CD4-positive, alpha-beta T cell treated with Interleukin-6 for 4 hours (primary cell): ENCODE results near the gene FNDC11.
"Not testable (repeated sequence)": the region's sequence is repeated elsewhere in the genome, so short reads cannot be mapped to it uniquely, and the experiment has no call there.

Source experiments
- DNase-seq: peaks from one replicate; pipeline ENCODE4 v3.0.0-alpha.2; 2020; ENCODE audit warnings: mixed read lengths

Gene FNDC11

DNA sequence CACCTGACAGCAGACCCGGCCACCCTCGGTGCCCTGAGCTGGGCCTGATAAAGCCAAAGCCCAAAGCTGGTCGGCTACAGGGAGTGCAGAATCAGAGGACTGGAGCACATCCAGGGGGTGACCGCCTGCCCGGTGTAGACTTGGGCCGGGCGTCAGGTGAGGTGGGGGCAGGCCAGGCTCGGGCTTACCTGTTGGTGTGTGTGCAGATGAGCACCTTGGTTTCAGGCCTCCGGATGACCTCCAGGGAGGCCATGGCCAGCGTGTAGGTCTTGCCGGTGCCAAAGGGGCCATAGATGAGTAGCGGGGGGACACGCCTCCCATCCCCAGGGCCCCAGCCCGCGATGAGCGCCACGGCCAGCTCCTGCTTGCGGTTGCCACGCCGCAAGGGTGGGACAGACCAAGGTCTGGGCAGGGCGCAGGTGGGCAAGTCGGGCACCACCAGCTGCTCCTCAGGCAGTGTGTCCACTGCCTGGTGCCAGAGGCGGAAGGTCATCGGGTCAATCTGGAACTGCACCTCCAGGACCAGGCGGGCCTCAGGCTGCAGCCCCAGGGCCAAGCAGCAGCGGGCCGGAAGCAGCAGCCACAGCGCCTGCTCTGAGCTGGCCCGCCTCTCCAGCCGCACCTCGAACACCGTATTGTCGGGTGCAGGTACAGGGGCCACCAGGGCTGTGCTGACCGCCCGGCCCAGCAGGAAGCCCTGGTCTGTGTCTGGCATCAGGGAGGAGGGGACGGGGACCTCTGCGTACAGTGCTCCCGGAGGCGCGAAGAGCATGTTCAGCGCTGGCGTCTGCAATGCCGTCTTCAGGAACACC is 14.4 kb downstream of the FNDC11 start:
- peak; percentile 32 for DNase-seq

DNA sequence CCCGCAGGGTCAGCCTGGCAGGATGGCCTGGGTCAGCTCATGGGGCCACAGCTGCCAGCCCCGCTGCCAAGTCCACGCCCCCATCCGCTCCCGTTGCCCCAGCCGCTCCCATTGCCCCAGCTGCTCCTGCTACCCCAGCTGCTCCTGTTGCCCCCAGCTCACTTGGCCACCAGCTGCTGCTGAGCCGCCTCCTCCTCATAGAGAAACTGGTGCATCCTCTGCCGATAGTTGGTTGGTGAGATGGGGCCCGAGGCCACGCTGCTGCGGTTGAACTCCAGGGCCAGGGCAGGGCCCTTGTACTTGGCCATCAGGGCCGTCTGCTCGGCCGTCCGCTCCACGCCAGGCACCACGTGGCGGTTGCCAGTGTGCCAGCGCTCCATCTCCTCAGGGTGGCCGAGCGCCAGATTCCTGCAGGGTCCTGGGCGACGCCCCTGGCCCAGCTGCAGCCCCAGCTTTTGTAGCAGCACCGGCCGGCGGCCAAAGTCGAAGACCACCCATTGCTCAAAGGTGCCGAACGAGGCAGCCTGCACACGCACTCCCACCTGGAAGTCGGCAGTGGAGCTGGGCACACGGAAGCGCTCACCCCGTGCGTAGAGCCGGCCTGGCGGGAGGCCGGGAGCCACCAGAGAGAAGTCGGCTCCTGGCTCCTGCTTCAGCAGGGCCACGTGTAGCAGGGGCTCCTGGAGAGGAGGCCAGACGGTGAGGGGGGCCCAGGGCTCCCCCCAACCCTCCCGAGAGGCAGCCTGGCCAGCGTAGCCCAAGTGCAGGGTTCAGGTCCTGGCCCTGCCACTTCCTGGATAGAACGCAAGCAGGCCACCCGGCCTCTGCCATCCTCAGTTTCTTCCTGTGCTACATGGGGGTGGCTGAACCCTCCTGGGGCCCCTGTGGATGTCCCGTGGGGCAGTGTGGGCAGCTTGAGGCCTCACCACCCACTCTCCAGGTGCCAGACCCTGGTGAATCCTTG is 15.3 kb downstream of the FNDC11 start:
- DNase-seq: no peak

DNA sequence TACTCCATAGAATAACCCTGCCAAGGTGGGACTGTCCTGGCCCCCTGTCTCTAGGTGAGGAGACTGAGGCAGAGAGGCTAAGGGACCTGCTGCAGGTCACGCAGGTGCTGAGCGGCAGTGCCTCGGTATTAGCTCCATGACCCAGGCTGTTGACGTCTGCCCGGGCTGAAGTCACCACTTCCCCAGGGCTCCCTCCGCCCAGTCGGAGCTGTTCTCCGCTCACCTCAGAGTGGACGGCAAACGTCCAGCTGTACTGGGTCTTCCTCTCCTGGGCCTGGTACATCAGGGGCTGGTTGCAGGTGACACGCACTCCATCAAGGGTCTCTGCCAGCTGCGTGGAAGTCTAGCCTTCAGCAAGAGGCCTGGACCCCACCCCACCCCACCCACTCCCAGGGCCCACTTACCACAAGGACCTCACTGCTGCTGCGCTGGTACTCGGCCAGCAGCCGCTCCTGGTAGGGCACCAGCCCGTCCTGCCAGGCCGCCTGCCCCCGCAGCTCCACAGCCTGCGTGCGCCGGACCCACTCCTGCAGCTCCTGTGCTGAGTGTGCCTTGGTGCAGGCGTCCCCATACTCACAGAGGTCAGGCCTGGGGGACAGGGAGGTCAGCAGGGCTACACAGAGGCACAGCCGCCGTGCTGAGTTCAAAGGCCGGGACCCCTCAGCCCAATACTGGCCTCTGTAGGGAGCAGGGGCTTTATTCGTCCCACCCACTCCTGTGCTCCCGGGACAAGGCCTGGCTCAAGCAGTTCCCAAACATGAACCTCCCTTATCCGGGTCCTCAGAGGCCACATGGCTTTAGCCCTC is 16.5 kb downstream of the FNDC11 start:
- no peak for DNase-seq

DNA sequence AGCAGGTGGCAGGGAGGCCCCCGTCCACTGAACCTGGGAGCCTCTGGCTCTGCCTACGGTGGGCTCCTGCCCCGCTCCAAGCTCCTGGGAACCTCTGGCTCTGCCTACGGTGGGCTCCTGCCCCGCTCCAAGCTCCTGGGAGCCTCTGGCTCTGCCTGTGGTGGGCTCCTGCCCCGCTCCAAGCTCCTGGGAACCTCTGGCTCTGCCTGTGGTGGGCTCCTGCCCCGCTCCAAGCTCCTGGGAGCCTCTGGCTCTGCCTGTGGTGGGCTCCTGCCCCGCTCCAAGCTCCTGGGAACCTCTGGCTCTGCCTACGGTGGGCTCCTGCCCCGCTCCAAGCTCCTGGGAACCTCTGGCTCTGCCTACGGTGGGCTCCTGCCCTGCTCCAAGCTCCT is 17.1 kb downstream of the FNDC11 start:
- DNase-seq: not testable (repeated sequence)

DNA sequence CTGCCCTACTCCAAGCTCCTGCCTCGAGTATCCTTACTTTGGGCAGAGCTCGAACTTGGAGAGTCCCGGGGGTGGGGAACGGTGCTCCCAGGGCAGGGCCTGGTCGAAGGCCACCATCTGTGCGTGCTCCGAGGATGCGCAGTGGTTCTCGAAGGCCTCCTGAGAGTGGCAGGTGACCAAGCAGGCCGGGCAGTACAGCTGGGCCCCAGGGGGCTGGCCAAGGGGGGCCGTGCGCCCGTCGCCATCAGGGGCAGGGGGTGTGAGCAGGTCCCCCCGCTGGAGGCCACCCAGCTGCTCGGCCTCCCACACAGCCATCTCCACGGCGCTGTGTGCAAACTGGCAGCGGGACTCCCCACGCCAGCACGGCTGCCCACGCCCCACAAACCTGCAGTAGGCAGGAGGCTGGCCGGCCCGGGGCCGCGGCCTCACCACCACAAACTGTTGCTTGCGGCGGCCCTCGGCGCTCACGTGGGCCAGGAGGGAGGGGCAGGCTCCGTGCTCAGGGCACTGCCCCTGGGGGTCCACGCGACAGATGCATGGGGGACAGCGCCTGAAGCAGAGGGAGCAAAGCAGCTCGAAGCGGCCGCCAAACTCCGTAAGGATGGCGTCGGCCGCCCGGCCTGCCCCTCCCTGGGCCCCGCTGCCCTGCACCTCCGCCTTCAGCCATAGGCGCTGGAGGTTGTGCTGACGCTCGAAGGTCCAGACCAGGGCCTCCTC is 18.3 kb downstream of the FNDC11 start:
- no peak for DNase-seq

DNA sequence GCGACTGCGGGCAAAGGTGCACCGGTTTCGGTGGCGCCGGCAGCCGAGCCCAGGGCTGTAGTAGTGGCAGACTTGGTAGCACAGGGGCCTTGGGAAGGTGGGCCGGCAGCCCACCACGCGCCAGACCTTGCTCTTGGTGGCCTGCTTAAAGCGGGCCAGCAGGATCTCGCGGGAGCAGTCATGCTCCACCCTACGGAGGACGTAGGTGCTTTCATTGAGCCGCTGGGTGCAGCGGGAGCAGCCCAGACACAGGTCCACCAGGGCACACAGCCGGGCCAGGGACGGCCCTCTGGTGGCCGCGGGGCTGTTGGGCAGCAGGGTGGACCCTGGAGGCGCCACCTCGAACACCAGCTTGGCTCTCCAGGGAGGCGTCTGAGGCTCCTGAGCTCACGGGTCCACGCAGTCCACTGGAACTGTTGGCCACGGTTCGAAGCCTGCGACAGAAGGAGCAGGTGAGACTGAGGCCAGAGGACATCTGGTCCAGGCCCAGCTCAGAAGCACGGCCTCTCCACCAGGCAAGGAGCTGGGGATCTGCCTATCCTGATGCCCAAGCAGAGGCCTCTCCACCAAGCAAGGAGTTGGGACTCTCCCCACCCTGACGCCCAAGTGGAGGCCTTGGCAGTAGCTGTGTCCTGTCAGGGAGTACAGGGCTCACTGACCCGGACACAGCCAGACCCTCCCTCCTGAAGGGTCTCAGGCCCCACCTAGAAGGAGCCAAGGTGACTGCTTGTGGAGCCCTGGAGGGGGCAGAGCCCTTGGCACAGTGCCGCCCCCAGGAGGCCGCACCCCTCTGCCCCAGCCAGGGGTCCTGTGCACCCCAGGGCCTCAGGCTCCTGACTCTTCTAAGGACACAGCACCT is 19.1 kb downstream of the FNDC11 start:
- DNase-seq: no peak

DNA sequence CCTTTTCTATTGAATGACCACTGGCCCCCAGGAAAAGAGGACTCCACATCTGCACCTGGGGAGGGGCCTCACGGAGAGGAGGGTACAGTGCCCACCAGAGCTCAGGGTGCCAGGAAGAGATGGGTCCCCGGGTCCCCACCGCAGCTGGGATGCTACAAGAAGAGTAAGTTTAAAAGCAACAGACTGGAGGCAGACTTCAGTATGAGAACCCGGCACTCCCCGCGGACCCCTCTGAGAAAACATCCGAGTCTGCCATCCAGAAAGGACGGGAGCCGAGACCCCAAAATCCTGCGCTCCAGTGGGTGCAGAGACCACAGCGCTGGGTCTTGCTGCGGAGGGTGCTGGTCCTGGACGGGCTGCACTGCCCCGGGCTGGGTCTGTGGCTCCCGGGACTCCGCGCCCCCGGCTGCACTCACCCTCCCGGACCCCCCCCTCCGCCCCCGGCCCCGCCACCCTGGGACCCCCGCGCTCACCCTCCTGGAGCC is 19.7 kb downstream of the FNDC11 start:
- DNase-seq: peak; percentile 8

DNA sequence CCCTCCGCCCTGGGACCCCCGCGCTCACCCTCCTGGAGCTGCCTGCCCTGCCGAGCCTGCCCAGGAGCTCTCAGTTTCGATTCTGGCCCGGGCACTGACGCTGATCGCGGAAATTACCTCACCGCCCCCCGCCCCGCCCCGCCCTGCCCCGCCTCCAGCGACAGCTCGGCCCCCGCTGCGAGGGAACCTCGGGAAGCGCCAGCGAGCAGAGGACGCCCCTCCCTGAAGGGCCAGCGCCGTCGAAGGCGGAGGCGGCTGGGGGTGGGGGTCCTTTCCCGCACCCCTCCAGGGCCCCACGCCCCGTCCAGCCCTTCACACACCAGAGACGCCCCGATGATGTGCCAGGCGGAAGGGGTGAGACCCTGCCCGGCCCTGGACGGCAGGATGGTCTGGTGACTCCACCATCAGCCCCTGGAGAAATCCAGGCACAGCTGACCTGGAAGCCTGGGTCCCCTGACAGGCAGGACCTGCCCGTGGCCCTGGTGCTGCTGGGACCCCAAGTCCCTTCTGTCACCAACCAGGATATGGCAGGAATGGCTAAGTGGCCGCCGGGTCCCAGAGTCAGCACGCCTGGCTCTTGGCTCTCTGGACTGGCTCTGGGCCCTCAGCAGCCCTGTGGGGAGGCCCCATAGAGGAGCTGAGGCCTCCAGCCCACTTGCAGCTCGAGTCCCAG is 20.3 kb downstream of the FNDC11 start, which contains the start of gene HELZ2:
Gene HELZ2 (minus strand): TSS at position 84 of the 673 bp plus-strand sequence. CDS start 1,854 bp downstream, outside the sequence.
- DNase-seq: peak; percentile 88

DNA sequence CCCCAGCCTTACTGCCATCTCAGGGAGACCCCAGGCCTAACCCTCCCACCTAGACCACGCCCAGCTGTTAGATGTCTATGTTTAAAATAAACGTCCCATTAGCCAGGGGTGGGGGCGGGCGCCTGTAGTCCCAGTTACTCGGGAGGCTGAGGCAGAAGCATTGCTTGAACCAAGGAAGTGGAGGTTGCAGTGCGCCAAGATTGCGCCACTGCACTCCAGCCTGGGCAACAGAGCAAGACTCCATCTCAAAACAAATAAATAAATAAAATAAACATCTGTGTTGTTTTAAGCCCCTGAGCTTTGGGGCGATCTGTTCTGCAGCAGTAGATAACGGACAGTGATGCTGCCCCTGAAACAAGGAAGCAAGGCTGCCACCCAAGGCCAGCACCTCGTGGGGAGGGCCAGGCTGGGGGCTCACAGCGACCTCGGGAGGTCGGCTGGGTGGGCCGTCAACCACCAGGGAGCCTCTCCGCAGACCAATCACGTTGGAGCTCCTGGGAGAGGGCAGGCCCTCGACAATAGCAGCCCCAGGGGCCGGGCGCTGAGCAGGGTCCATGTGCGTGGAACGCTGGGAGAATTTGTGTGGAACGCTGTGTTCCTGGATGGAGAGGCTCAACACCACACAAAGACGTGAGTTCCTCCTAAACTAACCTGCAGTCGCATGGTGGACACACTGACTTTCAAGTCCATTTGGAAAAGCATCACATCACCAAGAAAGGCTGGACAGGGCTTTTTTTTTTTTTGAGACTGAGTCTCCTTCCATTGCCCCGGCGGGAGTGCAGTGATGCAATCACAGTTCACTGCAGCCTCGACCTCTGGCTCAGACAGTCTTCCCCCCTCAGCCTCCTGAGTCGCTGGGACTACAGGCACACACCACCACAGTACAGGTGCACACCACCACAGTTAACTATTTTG is 21.1 kb downstream of the FNDC11 start:
- no peak for DNase-seq

DNA sequence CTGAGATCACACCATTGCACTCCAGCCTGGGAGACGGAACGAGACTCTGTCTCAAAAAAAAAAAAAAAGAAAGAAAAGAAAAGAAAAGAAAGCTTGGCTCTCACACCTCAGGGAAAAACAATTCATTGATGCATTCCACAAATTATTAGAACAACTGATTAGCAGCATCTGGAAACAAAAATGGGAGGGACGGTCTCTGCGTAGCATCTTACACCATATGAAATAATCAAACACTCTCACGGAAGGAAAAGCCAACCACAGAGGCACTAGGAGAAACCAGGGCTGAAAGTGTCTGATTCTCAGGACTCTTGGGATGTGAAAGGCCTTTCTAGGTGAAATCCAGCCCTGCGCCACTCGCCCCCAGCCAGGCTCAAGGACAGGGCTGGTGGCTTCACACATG is 22.4 kb downstream of the FNDC11 start:
- DNase-seq: no peak

DNA sequence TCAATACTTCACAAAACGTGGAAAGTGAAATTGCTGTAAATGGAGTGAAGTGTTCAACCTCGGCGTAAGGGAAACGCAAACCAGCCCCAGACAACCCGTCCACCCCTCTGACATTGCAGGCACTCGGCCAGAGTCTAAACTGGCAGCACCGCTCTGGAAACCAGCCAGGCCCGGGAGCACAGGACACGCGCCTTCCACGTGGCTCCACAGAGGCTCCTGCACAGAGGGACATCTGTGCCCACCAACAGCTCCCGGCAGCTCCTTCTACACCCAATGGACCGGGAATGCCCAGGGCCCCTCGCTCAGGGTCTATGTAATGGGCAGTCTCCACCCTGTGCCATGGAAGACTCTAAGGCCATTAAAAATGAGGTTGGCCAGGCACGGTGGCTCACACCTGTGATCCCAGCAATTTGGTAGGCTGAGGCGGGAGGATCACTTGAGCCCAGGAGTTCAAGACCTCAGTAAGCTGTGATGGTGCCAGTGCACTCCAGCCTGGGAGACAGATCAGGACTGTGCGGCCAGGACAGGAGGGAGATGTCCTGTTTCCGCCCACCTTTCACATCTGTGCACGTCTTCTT is 23.4 kb downstream of the FNDC11 start:
- DNase-seq: no peak

DNA sequence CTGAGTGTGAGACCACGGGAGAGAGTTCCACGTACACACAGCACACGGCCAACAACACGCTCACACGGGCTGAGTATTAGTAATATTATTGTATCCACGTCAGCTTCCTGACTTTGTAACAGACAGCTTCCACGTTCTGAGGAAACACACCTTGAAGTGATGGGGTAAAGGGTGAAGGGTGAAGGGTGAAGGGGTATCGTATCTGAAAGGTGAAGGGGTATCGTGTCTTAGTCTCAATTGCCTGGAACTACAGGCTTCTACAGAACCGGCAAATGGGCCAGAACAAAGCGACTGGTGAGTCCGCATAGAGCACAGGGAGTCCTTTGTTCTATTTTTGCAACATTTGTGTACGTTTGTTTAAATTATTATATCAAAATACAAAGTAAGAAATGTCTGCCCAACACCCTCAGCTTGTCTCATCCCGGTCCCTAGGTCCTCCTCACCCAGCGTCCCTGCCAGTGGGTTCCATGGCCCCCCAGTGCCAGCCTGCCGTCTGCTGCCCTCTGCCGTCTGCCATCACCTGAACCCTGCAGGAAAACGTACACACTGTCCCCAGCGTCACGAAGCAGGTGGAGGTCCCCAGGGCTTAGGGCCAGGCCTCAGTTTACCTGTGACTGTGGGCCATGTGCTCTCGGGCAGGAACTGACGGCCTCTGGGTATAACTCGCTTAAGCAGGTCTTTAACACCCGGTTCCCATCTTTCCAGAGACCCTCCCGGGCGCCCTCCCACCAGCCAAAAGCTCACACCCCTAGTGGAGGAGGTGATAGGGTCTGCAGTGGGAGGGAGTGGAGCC is 24.5 kb downstream of the FNDC11 start:
- peak; percentile 25 for DNase-seq

DNA sequence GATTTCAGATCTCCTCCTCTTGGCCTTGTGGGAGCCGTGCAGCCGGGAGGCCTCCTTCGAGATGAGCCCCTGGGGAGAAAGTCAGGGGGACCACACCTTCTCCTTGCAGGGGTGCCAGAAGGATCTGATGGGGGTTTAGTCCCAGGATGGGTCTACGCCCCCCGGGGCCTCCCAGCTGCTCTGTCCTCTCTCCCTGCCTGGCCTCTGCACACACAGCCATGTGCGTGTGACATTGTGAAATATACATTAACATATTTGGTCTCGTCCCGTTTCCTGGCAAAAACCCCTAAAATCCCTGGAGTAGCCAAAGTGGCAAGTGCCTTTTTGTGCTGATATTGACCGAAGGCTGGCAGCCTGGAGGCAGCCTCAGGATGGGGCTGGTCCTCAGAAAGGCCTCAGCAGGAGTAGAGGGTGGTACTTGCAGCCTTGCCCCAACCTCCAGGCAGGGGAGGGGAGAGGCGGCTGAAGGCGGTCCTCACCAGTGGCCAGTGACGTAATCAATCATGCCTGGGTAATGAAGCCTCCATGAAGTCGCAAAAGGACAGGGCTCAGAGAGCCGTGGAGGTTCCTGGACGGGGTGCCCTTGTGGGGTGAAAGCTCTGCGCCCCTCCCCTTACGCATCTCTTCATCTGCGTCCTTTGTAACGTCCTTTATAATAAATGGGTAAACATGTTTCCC is 25.2 kb downstream of the FNDC11 start:
- no peak for DNase-seq

DNA sequence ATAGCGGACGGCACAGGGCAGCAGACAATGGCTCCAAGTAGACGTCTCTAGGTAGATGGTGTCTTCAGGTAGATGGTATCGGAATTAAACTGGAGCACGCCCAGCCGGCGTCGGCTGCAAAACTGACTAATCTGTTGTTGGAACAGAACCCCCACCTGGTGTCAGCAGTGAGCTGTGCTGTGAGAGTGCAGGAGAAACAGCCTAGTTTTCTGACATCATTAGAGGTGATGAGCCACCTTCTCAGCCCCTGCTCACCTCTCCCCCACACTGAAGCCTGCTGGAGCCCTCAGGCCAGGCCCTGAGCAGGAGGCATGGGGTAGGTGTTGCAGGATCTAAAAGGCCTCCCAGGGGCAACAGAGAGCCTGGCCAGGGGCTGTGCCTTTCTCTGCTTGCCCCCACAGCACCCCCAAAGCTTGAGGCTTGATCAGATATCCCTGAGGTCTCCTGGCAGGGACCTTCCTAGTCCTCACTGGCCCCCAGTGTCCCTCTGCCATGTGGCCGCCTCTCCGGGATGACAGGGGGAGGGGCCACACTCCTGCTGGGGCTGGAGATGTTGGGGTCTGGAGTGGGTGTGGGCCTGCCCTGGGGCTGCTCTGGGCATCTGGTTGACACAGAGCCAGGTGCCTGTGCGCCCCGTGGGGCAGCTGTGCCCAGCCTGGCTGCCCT is 27.0 kb downstream of the FNDC11 start:
- DNase-seq: peak; percentile 84

DNA sequence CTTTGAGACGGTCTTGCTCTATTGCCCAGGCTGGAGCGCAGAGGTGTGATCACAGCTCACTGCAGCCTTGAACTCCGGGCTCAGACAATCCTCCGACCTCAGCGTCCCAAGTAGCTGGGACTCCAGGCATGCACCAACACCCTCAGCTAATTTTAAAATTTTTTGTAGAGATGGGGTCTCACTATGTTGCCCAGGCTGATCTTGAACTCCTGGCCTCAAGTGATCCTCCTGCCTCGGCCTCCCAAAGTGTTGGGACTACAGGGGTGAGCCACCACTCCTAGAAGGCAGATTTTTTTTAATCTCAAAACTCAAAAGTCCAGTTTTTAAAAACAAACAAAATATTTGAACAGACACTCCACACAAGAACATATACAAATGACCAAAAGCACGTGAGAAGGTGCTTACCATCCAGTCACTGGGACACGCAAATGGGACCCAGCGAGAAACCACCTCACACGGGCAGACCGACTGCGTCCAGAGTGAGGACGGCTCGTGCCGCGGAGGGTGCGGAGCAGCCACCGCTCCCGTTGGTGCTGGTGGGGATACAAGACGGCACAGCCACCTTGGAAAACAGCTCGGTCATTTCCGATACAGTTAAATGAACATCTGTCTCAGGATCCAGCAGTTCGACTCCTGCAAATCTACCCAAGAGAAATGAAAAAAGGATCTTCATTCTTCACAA is 28.6 kb downstream of the FNDC11 start:
- DNase-seq: no peak
